Suppressor macrophage (primary cell): ENCODE data around the gene TMC8.
"Not testable (repeated sequence)": the region's sequence is repeated elsewhere in the genome, so short reads cannot be mapped to it uniquely, and the experiment has no call there.

Experiments
- DNase-seq, 4 experiments: peaks; one replicate each; pipeline ENCODE4 v3.0.0-alpha.2; 2020 to 2022

TMC8 gene

GRCh38 chr17:78135858-78136500, 5.4 kb downstream of the TMC8 start:
- no peak for DNase-seq

GRCh38 chr17:78137392-78138203, 7.0 kb downstream of the TMC8 start:
- DNase-seq: peak in 2 of 4 experiments; percentile 44 to 61

- DNase-seq: peak in 3 of 4 experiments; percentile 50 to 69 (median 58)
Observed at GRCh38 chr17:78138204-78139060, 7.9 kb downstream of the TMC8 start.

GRCh38 chr17:78139861-78140168, 9.2 kb downstream of the TMC8 start:
- DNase-seq: not testable (repeated sequence)

GRCh38 chr17:78140169-78141051, 9.8 kb downstream of the TMC8 start:
- DNase-seq: peak; percentile 96 to 98 (median 96)

GRCh38 chr17:78141437-78142118, 11.0 kb downstream of the TMC8 start:
- DNase-seq: no peak

GRCh38 chr17:78142119-78142861, 11.7 kb downstream of the TMC8 start:
- peak in 1 of 4 experiments; percentile 38 for DNase-seq

- no peak for DNase-seq
Observed at GRCh38 chr17:78143214-78144146, 12.9 kb downstream of the TMC8 start.

GRCh38 chr17:78144147-78144719, 13.7 kb downstream of the TMC8 start:
- peak; percentile 97 to 99 (median 98) for DNase-seq

- peak in 1 of 4 experiments; percentile 28 for DNase-seq
Observed at GRCh38 chr17:78144736-78145641, 14.4 kb downstream of the TMC8 start.

- no peak for DNase-seq
Observed at GRCh38 chr17:78146471-78146869, 15.9 kb downstream of the TMC8 start.

- no peak for DNase-seq
Observed at GRCh38 chr17:78146881-78147280, 16.3 kb downstream of the TMC8 start.

- no peak for DNase-seq
Observed at GRCh38 chr17:78147315-78147998, 16.9 kb downstream of the TMC8 start.

GRCh38 chr17:78148286-78149016, 17.9 kb downstream of the TMC8 start:
- DNase-seq: no peak

GRCh38 chr17:78151514-78152008, 21.0 kb downstream of the TMC8 start:
- no peak for DNase-seq
